Measurements from ENCODE around the gene FGF19. TPM values are rescaled to one million over a fixed set of nuclear protein-coding genes. Genes with fewer than 3 reads are reported as not detected.

The FGF19 gene
- total and polyA plus RNA-seq, 2 donors (not counting 1 experiment from before 2014, with no cell fraction given), result not detected

DNA sequence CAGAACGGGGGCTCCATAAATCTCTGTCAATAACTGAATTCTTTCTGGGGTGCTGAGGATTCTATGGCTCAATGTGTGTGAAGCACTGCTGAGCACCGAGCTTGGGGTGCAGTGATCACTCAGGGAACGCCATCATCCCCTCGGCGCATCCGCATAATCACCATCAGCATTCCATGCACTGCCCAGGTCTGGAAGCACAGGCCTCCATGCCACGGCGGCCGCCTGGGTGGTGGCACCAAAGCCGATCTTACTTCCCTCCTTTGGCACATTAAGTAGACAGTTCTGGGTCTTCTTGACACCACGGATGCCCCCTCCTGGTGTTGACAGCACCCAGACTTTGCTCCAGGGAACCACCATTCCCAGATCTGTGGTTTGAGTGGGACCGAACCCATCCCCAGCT, 44.2 kb downstream of the FGF19 start:
- no peak overlapping the region for H2AFZ ChIP-seq (ENCODE audit: low read length)
- no peak overlapping the region for H3K4me3 ChIP-seq (replicated peaks in 1 of 4; ENCODE audit: control extremely low read depth in 1 of 4, insufficient read depth in 1 of 4, low read depth in 3 of 4, low read length in 4 of 4)
- H4K20me1 ChIP-seq (ENCODE audit: control insufficient read depth, extremely low read depth, insufficient read depth, low read length), result no peaks in the 10 kb centered on the region
- no peak for TF ChIP-seq EZH2 (IDR thresholded peaks at IDR 0.05; ENCODE audit: low read length, missing control alignments)
- TF ChIP-seq, protein P1, sequence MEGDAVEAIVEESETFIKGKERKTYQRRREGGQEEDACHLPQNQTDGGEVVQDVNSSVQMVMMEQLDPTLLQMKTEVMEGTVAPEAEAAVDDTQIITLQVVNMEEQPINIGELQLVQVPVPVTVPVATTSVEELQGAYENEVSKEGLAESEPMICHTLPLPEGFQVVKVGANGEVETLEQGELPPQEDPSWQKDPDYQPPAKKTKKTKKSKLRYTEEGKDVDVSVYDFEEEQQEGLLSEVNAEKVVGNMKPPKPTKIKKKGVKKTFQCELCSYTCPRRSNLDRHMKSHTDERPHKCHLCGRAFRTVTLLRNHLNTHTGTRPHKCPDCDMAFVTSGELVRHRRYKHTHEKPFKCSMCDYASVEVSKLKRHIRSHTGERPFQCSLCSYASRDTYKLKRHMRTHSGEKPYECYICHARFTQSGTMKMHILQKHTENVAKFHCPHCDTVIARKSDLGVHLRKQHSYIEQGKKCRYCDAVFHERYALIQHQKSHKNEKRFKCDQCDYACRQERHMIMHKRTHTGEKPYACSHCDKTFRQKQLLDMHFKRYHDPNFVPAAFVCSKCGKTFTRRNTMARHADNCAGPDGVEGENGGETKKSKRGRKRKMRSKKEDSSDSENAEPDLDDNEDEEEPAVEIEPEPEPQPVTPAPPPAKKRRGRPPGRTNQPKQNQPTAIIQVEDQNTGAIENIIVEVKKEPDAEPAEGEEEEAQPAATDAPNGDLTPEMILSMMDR (conservative IDR thresholded peaks at IDR 0.05 in 1 of 2, IDR thresholded peaks at IDR 0.05 in 1 of 2; ENCODE audit: low read depth in 1 of 2, low read length in 2 of 2), result no peak
- H3K4me1 ChIP-seq (ENCODE audit: control insufficient read depth, extremely low read depth, insufficient read depth, low read length), result no peaks in the 10 kb centered on the region
- no peaks in the 10 kb centered on the region for H3K27me3 ChIP-seq (ENCODE audit: control insufficient read depth, insufficient read depth, low read length)
- H3K9me3 ChIP-seq (ENCODE audit: control insufficient read depth, insufficient read depth, low read depth, low read length), result no peaks in the 10 kb centered on the region
- no peaks in the 10 kb centered on the region for H3K79me2 ChIP-seq (ENCODE audit: control insufficient read depth, insufficient read depth, low read length)
- no peak overlapping the region for H3K4me2 ChIP-seq (ENCODE audit: extremely low read depth, insufficient read depth, low read length)
- DNase-seq (ENCODE audit: low read depth in 2 of 2), result no peak
- H3K9ac ChIP-seq (ENCODE audit: insufficient read depth, low read length), result no peak overlapping the region
- peaks cover 1% of the 10 kb centered on the region for H3K36me3 ChIP-seq (ENCODE audit: control insufficient read depth, insufficient read depth, low read length)
- no peak overlapping the region for H3K27ac ChIP-seq (ENCODE audit: insufficient read depth, low read length)

DNA sequence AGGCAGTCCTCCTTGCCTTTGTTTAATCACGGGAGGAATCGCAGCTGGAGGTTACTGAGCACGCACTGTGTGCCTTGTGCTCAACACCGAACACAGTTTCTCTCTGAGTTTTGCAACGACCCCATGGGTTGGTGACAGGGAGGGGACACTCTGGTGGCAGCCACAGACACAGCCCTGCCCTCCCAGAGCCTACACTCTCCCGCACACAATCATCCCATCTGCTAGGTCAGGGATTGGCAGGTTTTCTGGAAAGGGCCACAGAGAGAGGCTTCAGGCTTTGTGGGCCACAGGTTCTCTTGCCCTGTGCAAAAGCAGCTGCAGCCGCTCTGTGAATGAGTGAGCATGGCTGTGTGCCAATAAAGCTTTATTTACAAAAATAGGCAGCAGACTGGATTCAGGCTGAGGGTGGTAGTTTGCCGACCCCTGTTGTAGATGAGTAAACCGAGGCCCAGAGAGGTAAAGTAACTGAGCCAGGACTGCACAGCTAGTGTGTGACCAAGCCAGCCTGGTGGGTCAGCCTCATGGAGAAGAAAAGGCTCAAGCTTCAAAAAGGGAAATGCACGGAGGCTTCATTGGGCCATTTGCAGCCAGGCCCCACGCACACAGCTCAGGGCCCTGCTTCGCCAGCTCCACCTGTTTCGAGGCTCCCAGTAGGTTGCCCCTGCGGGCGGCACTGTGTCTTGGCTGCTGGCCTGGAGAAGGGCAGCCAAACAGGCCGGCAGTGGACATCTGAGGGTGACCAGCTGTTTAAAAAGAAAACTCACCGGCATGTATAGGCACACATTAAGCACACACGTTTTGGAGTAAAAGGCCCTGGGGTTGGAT, 45.0 kb downstream of the FGF19 start:
- Histone ChIP-seq H4K20me1 (ENCODE audit: control insufficient read depth, extremely low read depth, insufficient read depth, low read length) (no peaks in the 10 kb centered on the region), H3K36me3 (ENCODE audit: control insufficient read depth, insufficient read depth, low read length) (peaks cover 8% of the 10 kb centered on the region), H3K79me2 (ENCODE audit: control insufficient read depth, insufficient read depth, low read length) (no peaks in the 10 kb centered on the region), H3K9ac (ENCODE audit: insufficient read depth, low read length) (no peak overlapping the region), H3K4me2 (ENCODE audit: extremely low read depth, insufficient read depth, low read length) (no peak overlapping the region), H3K4me3 (replicated peaks in 1 of 4; ENCODE audit: control extremely low read depth in 1 of 4, insufficient read depth in 1 of 4, low read depth in 3 of 4, low read length in 4 of 4) (no peak overlapping the region), H3K4me1 (ENCODE audit: control insufficient read depth, extremely low read depth, insufficient read depth, low read length) (no peaks in the 10 kb centered on the region), H3K27me3 (ENCODE audit: control insufficient read depth, insufficient read depth, low read length) (no peaks in the 10 kb centered on the region), H3K27ac (ENCODE audit: insufficient read depth, low read length) (no peak overlapping the region), H2AFZ (ENCODE audit: low read length) (no peak overlapping the region), H3K9me3 (ENCODE audit: control insufficient read depth, insufficient read depth, low read depth, low read length) (no peaks in the 10 kb centered on the region)
- DNase-seq (ENCODE audit: low read depth in 2 of 2), result no peak
- TF ChIP-seq, protein P1 (conservative IDR thresholded peaks at IDR 0.05 in 1 of 2, IDR thresholded peaks at IDR 0.05 in 1 of 2; ENCODE audit: low read depth in 1 of 2, low read length in 2 of 2), result no peak
- TF ChIP-seq EZH2 (IDR thresholded peaks at IDR 0.05; ENCODE audit: low read length, missing control alignments), result no peak

DNA sequence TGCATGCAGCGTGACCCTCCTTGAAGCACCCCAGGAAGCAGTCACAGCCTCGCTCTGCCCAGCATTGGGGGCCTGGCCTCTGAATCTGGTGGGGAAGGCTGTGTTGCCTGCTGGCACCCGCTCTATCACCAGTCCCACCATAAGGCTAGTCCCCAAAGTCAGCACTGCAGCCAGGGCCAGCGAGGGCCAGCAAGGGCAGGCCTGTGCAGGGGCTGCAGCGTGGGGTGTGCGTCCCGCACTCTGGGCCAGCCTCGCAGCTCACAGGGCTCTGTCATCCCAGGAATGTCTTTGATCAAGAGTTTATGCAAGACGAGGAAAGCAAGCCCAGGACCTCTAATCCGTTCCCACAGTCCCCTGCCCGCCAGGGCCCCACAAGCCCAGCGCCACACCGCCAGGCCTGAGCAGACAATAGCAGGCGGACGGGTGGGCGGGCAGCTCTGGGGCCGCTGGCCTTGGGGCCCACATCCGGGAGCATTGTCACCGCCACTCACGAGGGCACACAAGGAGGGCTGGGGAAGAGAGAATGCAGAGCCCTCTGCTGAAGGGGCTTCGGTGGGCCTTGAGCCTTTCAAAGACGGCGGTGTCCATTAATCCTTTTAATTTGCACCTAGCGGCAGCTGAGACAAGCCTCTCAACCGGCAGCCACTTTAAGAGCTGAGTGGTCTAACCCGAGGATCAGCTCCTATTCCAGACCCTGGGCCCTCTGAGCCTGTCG, 45.8 kb downstream of the FGF19 start:
- peaks cover 8% of the 10 kb centered on the region for H3K36me3 ChIP-seq (ENCODE audit: control insufficient read depth, insufficient read depth, low read length)
- H3K9ac ChIP-seq (ENCODE audit: insufficient read depth, low read length), result no peak overlapping the region
- peak in 1 of 2 donors; percentile 61 for DNase-seq (ENCODE audit: low read depth in 2 of 2)
- H3K27me3 ChIP-seq (ENCODE audit: control insufficient read depth, insufficient read depth, low read length), result no peaks in the 10 kb centered on the region
- no peak for TF ChIP-seq EZH2 (IDR thresholded peaks at IDR 0.05; ENCODE audit: low read length, missing control alignments)
- no peaks in the 10 kb centered on the region for H3K9me3 ChIP-seq (ENCODE audit: control insufficient read depth, insufficient read depth, low read depth, low read length)
- H3K4me3 ChIP-seq (replicated peaks in 1 of 4; ENCODE audit: control extremely low read depth in 1 of 4, insufficient read depth in 1 of 4, low read depth in 3 of 4, low read length in 4 of 4), result no peak overlapping the region
- no peaks in the 10 kb centered on the region for H3K79me2 ChIP-seq (ENCODE audit: control insufficient read depth, insufficient read depth, low read length)
- H3K4me2 ChIP-seq (ENCODE audit: extremely low read depth, insufficient read depth, low read length), result no peak overlapping the region
- H3K4me1 ChIP-seq (ENCODE audit: control insufficient read depth, extremely low read depth, insufficient read depth, low read length), result no peaks in the 10 kb centered on the region
- no peak overlapping the region for H3K27ac ChIP-seq (ENCODE audit: insufficient read depth, low read length)
- H4K20me1 ChIP-seq (ENCODE audit: control insufficient read depth, extremely low read depth, insufficient read depth, low read length), result no peaks in the 10 kb centered on the region
- no peak overlapping the region for H2AFZ ChIP-seq (ENCODE audit: low read length)

Data from fibroblast of lung (primary cell).